Measurements from ENCODE around the gene DFFB. TPM values are rescaled to one million over a fixed set of nuclear protein-coding genes. Genes with fewer than 3 reads are reported as not detected.

The DFFB gene
- total and polyA plus RNA-seq, 2 donors (not counting 3 experiments of a cell fraction or from before 2014, with no cell fraction given) = 11.7 to 11.8 TPM

- no peak overlapping the region for H3K9ac ChIP-seq (replicated peaks; ENCODE audit: extremely low read depth, insufficient read depth, low read length)
- no peaks in the 10 kb centered on the region for H3K4me1 ChIP-seq (ENCODE audit: control insufficient read depth, extremely low read depth, insufficient read depth, low read length)
- intact Hi-C loops (cut with micrococcal nuclease) (no loop called here), dilution Hi-C loops (cut with MboI; ENCODE audit: extremely low pct_ligation_motif_present, low sequenced_read_pairs) (no loop called here)
- no peak for DNase-seq (ENCODE audit: low read depth, low spot score)
- H3K27me3 ChIP-seq (ENCODE audit: control insufficient read depth in 2 of 2, insufficient read depth in 2 of 2, low read length in 2 of 2) = no peaks in the 10 kb centered on the region
- no peaks in the 10 kb centered on the region for H3K9me3 ChIP-seq (replicated peaks; ENCODE audit: control insufficient read depth, insufficient read depth, low read length)
- no peak overlapping the region for H3K27ac ChIP-seq (ENCODE audit: insufficient read depth, low read depth, low read length)
- POLR2A ChIA-PET = no interaction called here
- no peaks in the 10 kb centered on the region for H3K36me3 ChIP-seq (ENCODE audit: control insufficient read depth in 2 of 2, extremely low read depth in 1 of 2, insufficient read depth in 2 of 2, low read length in 2 of 2)
- no peaks in the 10 kb centered on the region for H3K79me2 ChIP-seq (ENCODE audit: control insufficient read depth, insufficient read depth, low read length)
- H3K4me2 ChIP-seq (ENCODE audit: insufficient read depth, low read length) = no peak overlapping the region
- H3K9me1 ChIP-seq (replicated peaks; ENCODE audit: control insufficient read depth, extremely low read depth, insufficient read depth, low read length) = no peaks in the 10 kb centered on the region
- H2AFZ ChIP-seq (ENCODE audit: low read depth, low read length) = no peak overlapping the region
- H4K20me1 ChIP-seq (replicated peaks; ENCODE audit: control insufficient read depth, extremely low read depth, insufficient read depth, low read length) = no peaks in the 10 kb centered on the region
- no TSS peak for BruUV-seq (replicated peaks)
- TF ChIP-seq FOS (IDR thresholded peaks at IDR 0.05; ENCODE audit: borderline replicate concordance, insufficient read depth, low read length) (no peak), POLR2A (IDR thresholded peaks at IDR 0.05; ENCODE audit: low read depth, low read length) (no peak), CTCF (IDR thresholded peaks at IDR 0.05; ENCODE audit: extremely low read depth in 1 of 2, insufficient read depth in 1 of 2, low read depth in 1 of 2, low read length in 2 of 2) (no peak), EZH2 (IDR thresholded peaks at IDR 0.05; ENCODE audit: borderline replicate concordance, low read depth, low read length, severe bottlenecking) (no peak)
- no peak for FAIRE-seq
- H3K4me3 ChIP-seq (replicated peaks in 1 of 3; ENCODE audit: insufficient read depth in 1 of 3, low read depth in 1 of 3, low read length in 3 of 3) = no peak overlapping the region
- CTCF ChIA-PET = no interaction called here
Measured at GRCh38 chr1:3863231-3863935, 6.1 kb downstream of the DFFB start.

- DNase-seq (ENCODE audit: low read depth, low spot score) = no peak
- Histone ChIP-seq H3K9me1 (replicated peaks; ENCODE audit: control insufficient read depth, extremely low read depth, insufficient read depth, low read length) (no peaks in the 10 kb centered on the region), H3K4me2 (ENCODE audit: insufficient read depth, low read length) (no peak overlapping the region), H3K79me2 (ENCODE audit: control insufficient read depth, insufficient read depth, low read length) (no peaks in the 10 kb centered on the region), H3K9me3 (replicated peaks; ENCODE audit: control insufficient read depth, insufficient read depth, low read length) (no peaks in the 10 kb centered on the region), H2AFZ (ENCODE audit: low read depth, low read length) (no peak overlapping the region), H3K27me3 (ENCODE audit: control insufficient read depth in 2 of 2, insufficient read depth in 2 of 2, low read length in 2 of 2) (no peaks in the 10 kb centered on the region), H3K36me3 (ENCODE audit: control insufficient read depth in 2 of 2, extremely low read depth in 1 of 2, insufficient read depth in 2 of 2, low read length in 2 of 2) (peaks cover 0 to 2% of the 10 kb centered on the region in 2 experiments), H4K20me1 (replicated peaks; ENCODE audit: control insufficient read depth, extremely low read depth, insufficient read depth, low read length) (no peaks in the 10 kb centered on the region), H3K27ac (ENCODE audit: insufficient read depth, low read depth, low read length) (no peak overlapping the region), H3K4me1 (ENCODE audit: control insufficient read depth, extremely low read depth, insufficient read depth, low read length) (no peaks in the 10 kb centered on the region), H3K4me3 (replicated peaks in 1 of 3; ENCODE audit: insufficient read depth in 1 of 3, low read depth in 1 of 3, low read length in 3 of 3) (no peak overlapping the region), H3K9ac (replicated peaks; ENCODE audit: extremely low read depth, insufficient read depth, low read length) (no peak overlapping the region)
- TF ChIP-seq POLR2AphosphoS5 (IDR thresholded peaks at IDR 0.05; ENCODE audit: insufficient read depth, low read depth, low read length) (no peak), POLR2A (IDR thresholded peaks at IDR 0.05; ENCODE audit: low read depth, low read length) (no peak)
- no TSS peak for BruUV-seq (replicated peaks)
- dilution Hi-C loops (cut with MboI; ENCODE audit: extremely low pct_ligation_motif_present, low sequenced_read_pairs) = no loop called here
- FAIRE-seq = no peak
- intact Hi-C loops (cut with micrococcal nuclease) = no loop called here
- ChIA-PET CTCF (no interaction called here), POLR2A (no interaction called here)
Measured at GRCh38 chr1:3864884-3865283, 7.6 kb downstream of the DFFB start.
